KBM-7 (cell line): ENCODE results near the gene LTF.

Experiments used
- DNase-seq: peaks from one replicate; pipeline ENCODE4 v3.0.0-alpha.2; 2015
- in situ Hi-C: fragments of 300-500 bp; cut with MboI; formaldehyde crosslinking; loops from 2 replicates; pipeline ENCODE4 v1.14.3; 2020; ENCODE audit warnings: low sequenced_read_pairs, low pct_unique_long_range_greater_than_20kb, mixed read lengths

LTF gene

DNA sequence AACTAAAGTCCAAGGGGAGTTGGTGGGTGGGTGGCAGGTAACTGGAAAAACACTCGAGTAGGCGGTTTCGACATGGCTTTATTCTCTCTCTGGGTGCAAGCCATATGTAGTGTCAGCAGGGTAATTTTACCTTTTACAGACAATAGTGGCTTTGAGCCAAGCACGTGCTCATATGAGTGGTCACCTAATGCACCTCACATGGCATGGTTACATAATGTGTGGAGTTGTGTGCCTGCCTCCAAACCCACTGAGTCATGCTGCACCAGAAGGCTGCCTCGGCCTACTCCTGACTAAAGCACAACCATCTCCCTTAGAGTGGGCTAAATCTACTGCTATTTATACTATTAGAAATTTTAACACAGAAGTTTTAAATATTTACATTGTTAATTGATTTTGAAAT is 41.1 kb downstream of the LTF start:
- in situ Hi-C loops = no loop called here
- DNase-seq = no peak

DNA sequence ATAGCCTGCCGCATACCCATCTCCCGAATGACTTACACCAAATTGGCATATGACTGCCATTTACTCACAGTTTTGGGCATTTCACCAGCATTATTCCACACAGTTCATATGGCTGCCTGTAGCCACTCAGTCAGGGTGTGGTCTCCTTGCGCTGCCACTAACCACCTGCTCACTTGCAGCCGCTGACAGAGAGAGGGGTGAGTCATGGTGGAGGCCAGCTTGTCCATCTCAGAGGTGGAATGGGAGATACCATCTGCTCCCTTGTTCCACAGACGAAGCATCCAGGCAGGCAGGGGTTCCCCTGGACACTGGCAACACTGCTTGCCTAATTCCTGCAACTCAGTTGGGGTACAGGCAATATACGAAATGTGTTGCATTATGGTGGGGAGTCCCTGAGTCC is 42.1 kb downstream of the LTF start:
- DNase-seq = no peak

DNA sequence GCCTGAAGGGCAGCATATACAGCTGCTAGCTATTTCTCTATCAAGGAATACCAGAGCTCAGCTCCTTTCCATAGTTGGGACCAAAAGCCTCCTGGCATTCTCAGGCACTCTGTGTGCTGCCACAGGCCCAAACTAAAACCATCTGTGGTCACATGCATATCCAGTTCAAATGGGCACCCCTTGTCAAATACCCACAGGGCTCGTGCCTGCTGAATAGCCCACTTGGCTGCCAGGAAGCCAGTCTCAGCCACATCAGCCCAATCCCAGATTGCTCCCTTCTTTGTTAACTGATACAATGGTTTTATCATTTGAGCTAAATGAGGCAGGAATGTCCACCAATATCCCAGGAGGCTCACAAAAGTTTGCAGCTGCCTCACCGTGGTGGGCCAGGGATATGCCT is 43.8 kb downstream of the LTF start:
- in situ Hi-C loops = no loop called here
- DNase-seq = no peak

More for the DNA sequence above, 42.1 kb downstream of the LTF start:
- in situ Hi-C loops = no loop called here

DNA sequence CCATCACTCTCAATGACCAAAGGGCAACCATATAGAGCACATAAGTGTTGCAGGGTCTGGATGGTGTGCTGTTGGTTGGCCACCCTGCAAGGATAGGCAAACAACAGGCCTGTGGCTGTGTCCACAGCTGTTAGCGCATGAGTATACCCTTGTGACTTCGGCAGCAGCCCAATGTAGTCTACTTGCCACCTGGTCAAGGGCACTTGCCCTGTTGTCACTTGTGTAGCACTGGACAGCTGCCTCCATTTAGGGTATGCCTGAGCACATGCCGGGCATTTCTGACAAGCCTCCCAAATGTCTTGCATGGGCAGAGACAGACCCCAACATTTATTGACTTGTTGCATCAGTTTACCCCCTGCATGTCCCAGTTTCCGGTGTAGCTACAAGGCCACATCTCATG is 44.9 kb downstream of the LTF start:
- DNase-seq = no peak
- in situ Hi-C loops = no loop called here

DNA sequence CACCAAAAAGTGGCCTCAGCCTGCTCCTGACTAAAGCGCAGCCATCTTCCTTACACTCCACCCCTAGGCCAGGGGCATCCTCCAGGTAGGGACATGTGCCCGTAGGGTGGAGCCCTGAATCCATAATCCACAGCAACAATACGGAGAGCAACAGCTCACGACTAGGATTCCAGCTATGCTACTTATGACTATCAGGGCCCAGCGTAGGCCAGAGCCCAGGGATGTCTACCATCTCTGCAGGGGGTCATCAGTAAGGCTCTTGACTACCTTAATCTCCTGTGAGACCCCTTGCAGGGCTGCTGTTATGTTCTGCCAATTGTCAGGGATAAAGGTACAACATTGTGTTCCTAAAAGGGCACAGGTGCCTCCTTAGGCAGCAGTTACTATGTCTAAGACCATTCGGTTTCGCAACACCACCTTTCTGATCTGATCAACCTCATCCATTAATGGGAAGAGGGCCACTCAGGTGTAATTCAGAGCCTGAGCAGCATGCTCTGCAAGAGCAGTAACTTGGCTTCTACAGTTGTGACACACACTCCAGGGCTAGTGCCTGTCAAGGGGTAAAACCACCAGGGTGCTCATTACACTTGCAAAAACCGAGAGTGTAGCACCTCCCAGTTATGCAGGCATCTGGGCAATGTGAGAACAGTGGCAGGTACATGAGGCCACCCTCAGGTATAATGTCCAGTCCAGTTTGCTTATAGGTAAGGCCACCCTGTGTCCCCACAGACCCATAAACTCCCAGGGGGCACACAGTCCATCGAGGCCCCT is 46.7 kb downstream of the LTF start:
- in situ Hi-C loops = no loop called here
- no peak for DNase-seq

DNA sequence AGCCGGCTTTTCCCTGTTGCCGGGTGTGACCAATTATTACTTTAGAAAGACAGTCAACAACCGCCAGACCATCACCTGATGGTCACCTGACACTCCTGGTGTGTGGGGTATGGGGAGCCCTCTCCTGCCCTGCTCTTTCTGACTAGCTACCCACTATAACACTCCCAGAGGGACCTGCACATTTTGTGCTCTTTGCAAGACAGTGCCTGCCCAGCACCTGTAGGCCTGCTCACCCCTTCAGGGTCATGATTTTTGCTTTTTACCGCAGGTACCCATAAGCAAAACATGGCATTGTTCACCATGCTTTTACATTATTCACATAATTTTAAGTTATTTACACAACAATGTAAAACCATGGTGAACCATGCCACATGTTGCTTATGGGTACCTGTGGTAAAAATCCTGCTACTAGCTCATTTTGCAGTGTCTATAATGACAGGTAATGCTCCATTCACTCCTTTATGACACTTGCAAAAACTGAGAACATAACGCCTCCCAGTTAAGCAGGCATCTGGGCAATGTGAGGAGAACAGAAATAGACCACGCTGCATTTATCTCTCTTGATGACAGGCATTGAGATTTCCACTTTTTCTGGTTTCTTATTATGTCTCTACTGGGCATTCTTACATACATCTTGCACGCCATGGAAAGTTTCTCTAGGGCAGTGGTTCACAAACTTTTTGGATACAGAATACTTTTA is 47.7 kb downstream of the LTF start:
- in situ Hi-C loops = no loop called here

DNA sequence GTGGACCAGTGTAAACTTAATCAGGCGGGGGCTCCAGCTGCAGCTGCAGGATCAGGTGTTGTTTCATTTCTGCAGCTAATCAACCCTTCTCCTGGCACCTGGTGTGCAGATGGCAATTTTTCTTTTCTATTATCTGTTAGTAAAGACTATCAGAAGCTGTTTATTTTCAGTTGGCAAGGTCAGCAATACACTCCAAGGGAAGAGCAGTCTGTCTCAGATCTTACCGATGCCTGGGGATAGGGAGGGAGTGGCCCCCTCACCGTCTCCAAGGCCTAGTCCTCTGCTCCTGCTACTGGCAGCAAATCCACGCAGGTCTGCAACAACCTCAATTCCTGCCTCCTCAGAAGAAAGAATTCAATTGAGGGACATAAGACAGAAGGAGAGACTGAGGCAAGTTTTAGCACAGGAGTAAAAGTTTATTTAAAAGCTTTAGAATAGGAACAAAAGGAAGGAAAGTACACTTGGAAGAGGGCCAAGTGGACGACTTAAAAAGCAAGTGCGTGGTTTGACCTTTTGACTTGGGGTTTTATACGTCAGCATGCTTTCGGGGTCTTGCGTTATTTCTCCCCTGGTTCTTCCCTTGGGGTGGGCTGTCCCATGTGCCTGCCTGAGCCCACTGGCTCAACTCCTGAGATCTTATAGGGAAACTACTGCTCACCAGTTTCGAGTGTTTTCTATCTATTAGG is 48.4 kb downstream of the LTF start:
- no peak for DNase-seq
- in situ Hi-C loops = no loop called here

More for the DNA sequence above, 47.7 kb downstream of the LTF start:
- DNase-seq = no peak

DNA sequence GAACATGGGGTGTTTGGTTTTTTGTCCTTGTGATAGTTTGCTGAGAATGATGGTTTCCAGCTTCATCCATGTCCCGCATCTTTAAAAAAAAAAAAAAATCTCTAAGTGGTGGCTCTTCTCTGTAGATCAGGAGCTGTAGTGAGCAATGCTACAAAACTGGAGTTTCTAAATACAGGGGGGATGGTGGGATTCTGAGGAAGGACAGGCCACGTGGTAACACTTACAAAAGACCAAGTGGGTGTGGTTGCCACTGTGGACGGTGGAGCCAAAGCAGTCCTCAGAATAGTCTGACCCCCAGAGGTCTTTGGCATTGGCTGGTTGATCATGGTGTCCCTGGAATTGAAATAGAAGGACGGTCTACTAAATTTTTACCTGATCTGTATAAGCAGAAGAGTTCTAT is 50.0 kb downstream of the LTF start:
- no peak for DNase-seq
- in situ Hi-C loops = no loop called here

DNA sequence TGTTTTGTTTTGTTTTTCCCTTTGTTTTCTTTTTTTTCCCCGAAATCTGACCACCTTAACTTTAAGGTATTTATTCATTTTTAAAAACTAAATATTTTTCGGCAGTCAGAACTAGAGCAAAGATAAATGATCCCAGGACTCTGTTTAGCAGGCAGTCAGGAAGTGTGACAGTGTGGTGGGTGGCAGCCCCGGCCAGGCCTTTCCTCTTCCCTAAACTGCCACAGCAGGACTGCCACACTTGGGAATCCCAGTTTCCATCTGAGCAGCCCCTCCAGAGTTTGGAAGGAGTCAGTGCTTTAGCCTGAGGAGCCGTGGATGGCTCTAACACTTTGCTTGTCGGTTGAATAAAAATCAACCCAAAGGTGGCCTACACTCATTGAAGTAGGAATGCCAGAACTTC is 50.8 kb downstream of the LTF start:
- DNase-seq = no peak
- in situ Hi-C loops = no loop called here

DNA sequence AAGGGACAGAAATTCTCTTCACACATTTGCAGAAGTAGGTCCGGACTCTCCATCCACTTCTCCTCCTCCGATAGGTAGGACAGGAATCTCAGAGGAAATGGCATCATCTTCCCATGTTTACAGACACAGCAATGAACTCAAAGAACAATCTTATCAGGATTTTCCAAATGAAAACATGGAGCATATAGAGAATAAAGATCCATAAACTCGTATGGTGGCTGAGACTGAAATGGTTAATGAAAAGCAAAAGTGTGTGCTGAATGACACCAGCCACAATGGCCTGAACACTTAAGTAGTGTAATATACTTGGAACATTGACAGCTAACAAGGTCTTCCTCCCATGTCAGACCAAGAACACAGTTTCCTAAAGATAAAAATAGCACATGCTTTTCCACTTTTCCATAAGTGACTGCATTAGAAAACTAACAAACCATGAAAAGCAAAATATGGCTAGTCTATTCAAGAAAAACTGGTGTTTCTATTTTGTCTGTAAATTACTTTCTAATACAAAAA is 51.9 kb downstream of the LTF start:
- in situ Hi-C loops = no loop called here
- DNase-seq = no peak

DNA sequence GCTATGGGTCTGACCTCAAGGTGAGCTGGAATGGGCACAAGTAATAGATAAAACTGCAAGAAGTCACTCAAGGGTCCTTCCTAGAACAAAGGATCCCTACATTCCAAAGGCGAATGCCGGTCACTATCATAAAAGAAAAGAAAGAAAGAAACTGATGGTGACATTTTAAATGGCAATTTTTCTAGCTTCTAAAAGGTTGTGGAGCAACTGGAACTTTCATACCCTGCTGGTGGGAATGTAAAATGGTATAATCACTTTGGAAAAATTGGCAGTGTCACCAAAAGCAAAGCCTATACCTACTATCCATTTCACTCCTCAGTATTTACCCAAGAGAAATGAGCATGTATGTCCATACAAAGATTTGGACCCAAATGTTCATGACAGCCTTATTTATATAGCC is 53.4 kb downstream of the LTF start:
- no peak for DNase-seq
- in situ Hi-C loops = no loop called here

DNA sequence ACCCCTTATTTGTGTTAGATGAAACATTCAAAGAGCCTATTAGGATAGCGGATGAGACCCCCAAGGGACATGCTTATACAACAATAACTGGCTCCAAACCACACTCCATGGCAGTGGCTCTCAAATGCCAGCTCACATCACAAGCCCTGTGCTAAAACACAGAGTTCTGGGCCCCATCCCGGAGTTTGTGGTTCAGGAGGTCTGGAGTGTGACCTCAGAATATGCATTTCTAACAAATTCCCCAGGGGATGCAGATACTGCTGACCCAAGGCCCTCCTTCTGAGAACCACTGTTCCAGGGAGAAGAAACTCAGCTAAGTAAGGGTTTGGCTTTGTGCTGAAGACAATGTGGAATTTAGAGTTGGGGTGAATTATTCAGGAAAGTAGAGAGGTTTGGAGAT is 54.0 kb downstream of the LTF start:
- in situ Hi-C loops = no loop called here
- DNase-seq = no peak

DNA sequence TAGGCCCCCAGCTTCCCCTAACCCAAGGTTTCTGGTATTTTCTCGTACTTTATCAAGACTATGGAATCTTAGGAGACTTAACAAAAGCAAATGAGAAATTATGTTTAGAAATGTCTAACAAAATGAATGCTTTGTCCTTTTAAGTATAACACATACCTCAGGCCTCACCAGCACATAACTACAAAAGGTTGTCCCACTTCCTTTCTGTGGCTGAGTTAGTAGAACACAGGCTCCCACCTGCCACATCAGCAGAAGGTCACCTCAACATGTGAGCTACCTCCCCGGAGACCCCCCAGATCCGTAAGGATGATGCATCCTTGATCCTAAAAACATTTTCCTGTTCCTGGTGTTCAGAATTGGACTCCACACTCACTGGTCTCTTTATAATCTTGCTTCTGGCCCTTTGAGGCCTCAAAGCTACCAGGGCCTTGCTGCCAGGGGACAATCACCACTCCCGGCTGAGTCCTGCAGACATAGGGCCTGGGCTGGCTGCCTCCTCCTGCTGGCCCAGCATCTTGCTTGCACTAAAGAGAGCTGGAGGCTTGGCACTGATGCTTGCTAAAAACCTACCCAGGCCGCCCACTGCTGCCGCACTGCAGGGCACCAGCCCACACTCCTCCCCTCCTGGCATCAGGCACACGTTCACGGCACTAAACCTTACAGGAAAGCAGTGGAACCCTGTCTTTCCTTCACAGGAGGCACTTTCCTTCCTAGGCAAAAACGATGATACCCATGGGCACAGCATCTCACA is 54.8 kb downstream of the LTF start:
- in situ Hi-C loops = no loop called here
- no peak for DNase-seq

DNA sequence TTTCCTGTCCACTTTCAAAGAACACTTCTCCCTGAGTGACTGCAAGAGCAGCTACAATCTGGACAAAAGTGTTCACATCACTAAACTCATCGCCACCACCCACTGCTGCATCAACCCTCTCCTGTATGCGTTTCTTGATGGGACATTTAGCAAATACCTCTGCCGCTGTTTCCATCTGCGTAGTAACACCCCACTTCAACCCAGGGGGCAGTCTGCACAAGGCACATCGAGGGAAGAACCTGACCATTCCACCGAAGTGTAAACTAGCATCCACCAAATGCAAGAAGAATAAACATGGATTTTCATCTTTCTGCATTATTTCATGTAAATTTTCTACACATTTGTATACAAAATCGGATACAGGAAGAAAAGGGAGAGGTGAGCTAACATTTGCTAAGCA is 55.9 kb downstream of the LTF start:
- no peak for DNase-seq
- in situ Hi-C loops = no loop called here

DNA sequence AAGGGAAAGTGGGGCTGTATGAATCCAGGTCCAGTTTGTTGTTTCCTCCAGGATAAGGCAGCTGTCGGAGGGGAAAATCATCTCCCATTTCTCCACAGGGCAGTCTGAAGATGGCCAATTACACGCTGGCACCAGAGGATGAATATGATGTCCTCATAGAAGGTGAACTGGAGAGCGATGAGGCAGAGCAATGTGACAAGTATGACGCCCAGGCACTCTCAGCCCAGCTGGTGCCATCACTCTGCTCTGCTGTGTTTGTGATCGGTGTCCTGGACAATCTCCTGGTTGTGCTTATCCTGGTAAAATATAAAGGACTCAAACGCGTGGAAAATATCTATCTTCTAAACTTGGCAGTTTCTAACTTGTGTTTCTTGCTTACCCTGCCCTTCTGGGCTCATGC is 56.7 kb downstream of the LTF start:
- in situ Hi-C loops = no loop called here
- no peak for DNase-seq

DNA sequence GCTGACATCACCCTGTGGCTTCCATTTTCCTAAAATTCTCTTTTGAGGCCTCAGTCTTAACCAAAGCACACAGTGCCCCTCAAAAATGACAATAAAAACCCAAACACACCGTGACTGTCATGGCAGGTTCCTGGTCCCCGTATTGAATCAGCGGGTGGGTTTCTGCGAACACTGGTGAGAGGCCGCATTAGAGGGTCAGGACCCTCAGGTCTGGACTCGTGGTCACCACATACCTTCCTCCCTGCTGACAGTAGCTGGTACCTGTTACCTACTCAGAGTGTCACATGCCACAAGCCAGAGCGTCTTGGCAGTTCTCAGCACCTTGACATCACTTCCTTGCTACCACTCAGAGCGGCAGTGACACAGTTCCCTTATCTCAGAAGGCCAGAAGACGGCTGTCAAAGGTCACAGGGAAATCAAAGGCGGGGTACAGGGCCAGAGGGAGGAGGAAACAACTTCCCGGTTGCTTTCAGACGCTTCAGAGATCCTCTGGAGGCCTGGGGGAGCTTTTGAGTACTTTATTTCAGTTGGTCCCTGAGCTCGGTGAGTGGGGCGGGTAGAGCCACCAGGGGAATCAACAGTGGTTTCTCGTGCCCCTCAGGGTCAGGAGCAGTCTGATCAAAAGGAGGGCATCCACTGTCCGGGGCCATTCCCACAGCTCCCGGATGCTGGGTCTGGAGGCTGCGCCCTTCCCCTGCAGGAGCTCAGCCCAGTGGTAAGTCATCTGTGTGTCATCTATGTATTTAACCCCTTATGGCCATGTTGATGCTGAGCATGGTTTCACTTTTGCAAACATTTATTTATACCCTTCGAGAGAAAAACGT is 57.7 kb downstream of the LTF start, which contains the start of the genes CCR5AS and CCRL2:
Gene CCR5AS (minus strand): TSS at position 279 of the 824 bp plus-strand sequence.
Gene CCRL2 (plus strand): TSS at position 472 of the 824 bp plus-strand sequence. CDS start 821 bp downstream, outside the sequence.
- peak; percentile 84 for DNase-seq
- in situ Hi-C loops = no loop called here

DNA sequence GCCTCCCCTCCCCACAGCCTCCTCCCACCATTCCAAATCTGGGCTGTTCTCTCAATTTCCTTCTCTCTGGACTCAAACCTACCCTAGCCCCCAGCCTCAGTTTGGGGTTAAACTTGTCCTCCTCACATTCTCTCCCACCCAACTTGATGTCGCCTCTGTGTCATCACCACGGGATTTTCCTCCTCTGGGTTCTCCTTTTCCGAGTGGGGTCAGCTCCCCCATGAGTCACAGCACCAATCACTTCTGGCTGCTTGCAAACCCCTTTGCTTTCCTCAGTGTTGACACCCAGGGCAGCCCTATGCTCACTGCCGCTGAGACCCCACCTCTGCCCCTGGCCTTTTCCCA is 58.3 kb downstream of the LTF start:
- in situ Hi-C loops = no loop called here
- no peak for DNase-seq

DNA sequence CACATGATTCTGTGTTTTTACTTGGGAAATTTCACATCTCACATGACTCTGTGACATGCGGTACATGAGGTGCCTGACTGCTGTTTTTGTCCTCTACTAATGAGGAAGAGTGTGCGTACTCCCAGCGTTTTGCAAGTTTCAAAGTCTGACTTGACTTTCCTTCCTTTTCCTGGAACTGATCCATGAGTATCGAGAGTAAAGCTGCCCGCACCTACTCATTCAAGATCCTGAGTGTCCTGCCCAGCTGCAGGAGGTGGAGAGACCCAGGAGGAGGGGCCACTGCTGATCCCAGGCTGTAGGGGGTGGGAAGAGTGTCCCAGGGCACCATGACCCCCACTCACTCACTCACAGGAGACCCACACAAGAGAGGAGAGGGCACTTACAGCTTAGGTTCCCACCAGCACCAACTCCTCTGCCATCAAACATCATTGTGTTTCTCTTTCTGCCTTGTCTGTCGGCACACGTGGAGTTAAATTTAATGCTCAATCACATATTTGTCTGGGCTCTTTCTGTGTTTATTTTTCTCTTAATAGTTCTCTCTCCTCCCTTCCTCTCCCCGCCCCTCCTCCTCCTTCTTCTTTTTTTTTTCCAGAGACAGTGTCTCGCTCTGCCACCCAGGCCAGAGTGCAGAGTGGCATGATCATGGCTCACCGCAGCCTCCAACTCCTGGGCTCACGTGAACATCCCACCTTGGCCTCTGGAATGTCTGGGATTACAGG is 59.2 kb downstream of the LTF start:
- in situ Hi-C loops = no loop called here
- DNase-seq = no peak
